HFFc6 (cell line): Measurements from ENCODE around the gene TRIM28. TPM values are rescaled to one million over a fixed set of nuclear protein-coding genes. Genes with fewer than 3 reads are reported as not detected.
A peak's percentile ranks its signal among the peaks of the same experiment; 100 is the strongest.
"Not testable (repeated sequence)": the region's sequence is repeated elsewhere in the genome, so short reads cannot be mapped to it uniquely, and the experiment has no call there.

ENCODE experiments used
- DNase-seq: peaks from one replicate; pipeline ENCODE4 v3.0.0-alpha.2; 2018
- H3K27ac Mint-ChIP-seq: 2 replicates; pipeline ENCODE4 v1.8.0; 2020; ENCODE audit warnings: mild to moderate bottlenecking, mixed read lengths
- H3K27me3 Mint-ChIP-seq: 2 replicates; pipeline ENCODE4 v1.8.0; 2021; ENCODE audit warnings: mild to moderate bottlenecking, moderate library complexity, mixed read lengths; ENCODE audit not compliant: insufficient read depth
- H3K36me3 Mint-ChIP-seq: 2 replicates; pipeline ENCODE4 v1.8.0; 2021; ENCODE audit warnings: low read depth, mixed read lengths
- H3K4me1 Mint-ChIP-seq: 2 replicates; pipeline ENCODE4 v1.8.0; 2020; ENCODE audit warnings: low read depth, mixed read lengths
- H3K4me3 Mint-ChIP-seq: 2 replicates; pipeline ENCODE4 v1.8.0; 2020; ENCODE audit warnings: mild to moderate bottlenecking, moderate library complexity, mixed read lengths
- H3K9me3 Mint-ChIP-seq: 2 replicates; pipeline ENCODE4 v1.8.0; 2020; ENCODE audit warnings: mild to moderate bottlenecking, mixed read lengths
- total RNA-seq, 6 experiments: library from RNA; stranded (reverse); fragmentation: NEBNext Ultra II Directional; extraction: Animal tissue kit (Norgen Biotek cat#: 25700); gene quantifications; 2 replicates in 1 of 6; 3 replicates in 5 of 6; pipeline ENCODE4 v1.2.3, GENCODE V29; 2021
- TF ChIP-seq, protein P1 (sequence below): fragments of 200-600 bp; sonication (generic); IDR thresholded peaks from 2 replicates; pipeline ENCODE4 v1.5.0; 2021; ENCODE audit warnings: antibody characterized with exemption, mild to moderate bottlenecking

Gene TRIM28
- total RNA-seq, 6 experiments from 2014 or later = 376 to 529 (median 445) TPM

GRCh38 chr19:58572026-58572817 lies 28.4 kb downstream of the TRIM28 start:
- Mint-ChIP-seq H3K4me1 (peaks cover 30% of the 10 kb centered on the region), H3K4me3 (peak overlapping the region; percentile 91), H3K9me3 (no peaks in the 10 kb centered on the region), H3K36me3 (peaks cover 17% of the 10 kb centered on the region; the same call in 1 of the 2 replicates), H3K27me3 (peaks cover 4% of the 10 kb centered on the region), H3K27ac (peak overlapping the region; percentile 99)
- no peak for DNase-seq
- TF ChIP-seq, protein P1, sequence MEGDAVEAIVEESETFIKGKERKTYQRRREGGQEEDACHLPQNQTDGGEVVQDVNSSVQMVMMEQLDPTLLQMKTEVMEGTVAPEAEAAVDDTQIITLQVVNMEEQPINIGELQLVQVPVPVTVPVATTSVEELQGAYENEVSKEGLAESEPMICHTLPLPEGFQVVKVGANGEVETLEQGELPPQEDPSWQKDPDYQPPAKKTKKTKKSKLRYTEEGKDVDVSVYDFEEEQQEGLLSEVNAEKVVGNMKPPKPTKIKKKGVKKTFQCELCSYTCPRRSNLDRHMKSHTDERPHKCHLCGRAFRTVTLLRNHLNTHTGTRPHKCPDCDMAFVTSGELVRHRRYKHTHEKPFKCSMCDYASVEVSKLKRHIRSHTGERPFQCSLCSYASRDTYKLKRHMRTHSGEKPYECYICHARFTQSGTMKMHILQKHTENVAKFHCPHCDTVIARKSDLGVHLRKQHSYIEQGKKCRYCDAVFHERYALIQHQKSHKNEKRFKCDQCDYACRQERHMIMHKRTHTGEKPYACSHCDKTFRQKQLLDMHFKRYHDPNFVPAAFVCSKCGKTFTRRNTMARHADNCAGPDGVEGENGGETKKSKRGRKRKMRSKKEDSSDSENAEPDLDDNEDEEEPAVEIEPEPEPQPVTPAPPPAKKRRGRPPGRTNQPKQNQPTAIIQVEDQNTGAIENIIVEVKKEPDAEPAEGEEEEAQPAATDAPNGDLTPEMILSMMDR = no peak

DNA sequence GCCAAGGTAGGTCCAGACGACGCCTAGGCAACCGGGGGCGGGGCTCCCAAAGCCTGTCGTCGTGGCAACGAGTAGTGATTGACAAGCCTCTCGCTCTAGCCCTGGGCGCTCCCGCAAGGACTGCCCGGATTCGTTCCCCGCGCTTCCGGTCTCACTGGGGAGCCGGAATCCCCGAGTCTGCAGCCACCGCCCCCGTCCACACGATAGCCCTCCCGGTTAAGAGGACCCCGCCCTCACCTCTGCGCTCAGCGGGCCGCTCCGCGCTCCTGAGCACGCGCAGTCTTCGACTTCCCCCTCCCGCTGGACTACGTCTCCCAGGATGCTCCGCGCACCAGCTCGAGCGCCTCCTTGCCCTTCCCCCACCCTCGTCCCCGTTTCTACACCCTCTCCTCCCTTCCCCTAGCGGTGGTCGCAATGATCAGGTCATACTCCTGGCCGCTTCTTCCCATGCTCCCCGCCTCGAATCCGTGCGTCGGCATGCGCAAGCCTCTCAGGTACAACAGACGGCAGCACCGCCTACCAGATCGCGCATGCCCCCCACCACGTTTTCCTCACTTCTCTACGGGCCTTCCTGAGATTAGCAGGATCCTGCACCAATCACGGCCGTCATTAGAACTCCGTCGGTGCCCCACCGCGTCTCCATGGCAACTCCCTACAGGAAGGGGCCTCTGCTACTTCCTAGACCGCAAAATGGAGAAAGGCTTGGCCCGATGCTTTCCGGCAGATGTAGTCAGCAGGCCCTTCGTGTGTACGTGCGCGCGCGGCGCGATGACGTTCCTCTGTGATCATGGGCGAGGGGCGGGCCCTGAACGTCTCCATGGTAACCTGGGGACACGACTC lies 29.2 kb downstream of the TRIM28 start, which contains the start of gene MZF1:
MZF1 (minus strand) TSS at position 518 of the 840 bp plus-strand sequence. CDS start 1,946 bp downstream, outside the sequence.
- Mint-ChIP-seq H3K9me3 (no peaks in the 10 kb centered on the region), H3K27ac (peak within 1 kb of the TSS; percentile 99), H3K4me1 (peaks cover 34% of the 10 kb centered on the region), H3K27me3 (peaks cover 4% of the 10 kb centered on the region), H3K36me3 (peaks cover 15% of the 10 kb centered on the region; the same call in 1 of the 2 replicates), H3K4me3 (peak within 1 kb of the TSS; percentile 91)
- DNase-seq = peak; percentile 100
- TF ChIP-seq, protein P1 = peak; percentile 61

DNA sequence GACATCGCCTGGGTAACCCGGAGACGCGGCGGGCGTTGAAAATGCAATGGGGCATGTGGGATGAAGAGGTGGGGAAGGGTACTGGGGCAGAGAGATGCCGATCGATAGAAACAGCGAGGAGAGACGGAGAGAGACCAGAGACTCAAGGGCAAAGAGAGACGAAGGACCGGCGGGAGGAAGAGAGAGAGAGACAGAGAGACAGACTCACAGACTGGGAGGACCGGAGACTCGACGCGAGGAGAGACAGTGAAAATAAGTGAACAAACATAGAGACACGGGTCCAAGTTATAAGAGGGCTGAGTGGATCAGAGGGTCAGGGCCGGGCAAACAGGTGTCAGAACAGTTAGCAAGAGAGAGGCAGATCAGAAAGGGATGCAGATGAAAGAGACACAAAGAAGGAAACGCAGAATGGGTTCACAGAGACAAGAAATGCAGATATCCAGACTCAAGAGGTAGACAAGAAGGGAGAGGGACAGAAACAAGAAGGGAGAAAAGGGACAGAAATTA lies 29.8 kb downstream of the TRIM28 start:
- peak overlapping the region; percentile 91 for H3K4me3 Mint-ChIP-seq
- TF ChIP-seq, protein P1 = no peak
- H3K4me1 Mint-ChIP-seq = peaks cover 41% of the 10 kb centered on the region
- no peaks in the 10 kb centered on the region for H3K9me3 Mint-ChIP-seq
- peaks cover 9% of the 10 kb centered on the region; the same call in 1 of the 2 replicates for H3K36me3 Mint-ChIP-seq
- no peak for DNase-seq
- H3K27me3 Mint-ChIP-seq = peaks cover 3% of the 10 kb centered on the region
- H3K27ac Mint-ChIP-seq = peak overlapping the region; percentile 99

GRCh38 chr19:58575183-58576041 lies 31.5 kb downstream of the TRIM28 start:
- Mint-ChIP-seq H3K36me3 (0 out of 2 replicates have a peak, but pooled peaks cover 6% of the 10 kb centered on the region), H3K9me3 (no peaks in the 10 kb centered on the region), H3K4me3 (peak overlapping the region; percentile 92), H3K27me3 (peaks cover 3% of the 10 kb centered on the region), H3K4me1 (peaks cover 41% of the 10 kb centered on the region), H3K27ac (peak overlapping the region; percentile 99)
- peak; percentile 87 for DNase-seq
- TF ChIP-seq, protein P1 = peak; percentile 14; the same call in 1 of the 2 replicates

DNA sequence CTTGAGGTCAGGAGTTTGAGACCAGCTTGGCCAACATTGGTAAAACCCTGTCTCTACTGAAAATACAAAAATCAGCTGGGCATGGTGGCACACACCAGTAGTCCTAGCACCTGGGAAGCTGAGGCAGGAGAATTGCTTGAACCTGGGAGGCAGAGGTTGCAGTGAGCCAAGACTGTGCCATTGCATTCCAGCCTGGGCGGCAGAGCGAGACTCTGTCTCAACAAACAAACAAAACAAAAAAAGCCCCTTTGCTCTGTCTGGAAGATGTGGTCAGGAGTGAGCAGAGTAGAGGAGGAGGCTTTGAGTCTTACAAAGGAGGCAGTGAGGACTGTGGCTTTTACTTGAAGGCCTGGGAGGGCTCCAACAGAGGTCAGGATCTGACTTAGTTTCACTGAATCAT lies 33.7 kb downstream of the TRIM28 start:
- H3K36me3 Mint-ChIP-seq, H3K27me3 Mint-ChIP-seq, DNase-seq, H3K27ac Mint-ChIP-seq, H3K4me3 Mint-ChIP-seq, H3K9me3 Mint-ChIP-seq: not testable (repeated sequence)
- peaks cover 41% of the 10 kb centered on the region for H3K4me1 Mint-ChIP-seq
